ENCODE results near the gene NUP210. TPM values are rescaled to one million over a fixed set of nuclear protein-coding genes. Genes with fewer than 3 reads are reported as not detected.

The NUP210 gene
- total RNA-seq, 1 experiment from 2014 or later, result 0.05 TPM

DNA sequence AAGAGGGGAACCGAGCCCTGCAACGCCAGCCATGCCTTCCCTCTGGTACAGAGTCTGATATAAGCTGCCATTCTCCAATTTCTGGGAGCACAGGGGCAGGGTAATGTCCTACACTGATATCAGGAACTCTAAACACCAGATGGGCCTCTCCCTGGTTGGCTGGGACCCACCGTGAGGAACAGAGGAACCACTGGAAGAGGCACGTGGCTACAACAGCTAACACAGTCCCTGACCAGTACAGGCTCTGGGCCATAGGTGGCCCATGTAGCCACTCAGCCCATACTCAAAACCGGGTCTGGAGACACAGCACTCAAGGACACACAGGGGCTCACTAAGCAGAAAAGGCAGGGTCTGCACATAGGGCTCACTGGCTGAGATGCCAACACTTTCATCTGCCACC lies 13.9 kb downstream of the NUP210 start:
- Histone ChIP-seq H3K9me3 (replicated peaks) (peaks cover 3% of the 10 kb centered on the region; the same call in 1 of the 2 replicates), H3K4me1 (replicated peaks) (no peaks in the 10 kb centered on the region), H3K4me3 (no peak overlapping the region), H3K27ac (no peak overlapping the region), H3K27me3 (replicated peaks) (no peaks in the 10 kb centered on the region), H3K36me3 (no peaks in the 10 kb centered on the region)
- DNase-seq (ENCODE audit: low read depth in 1 of 2, low spot score in 2 of 2), result no peak

DNA sequence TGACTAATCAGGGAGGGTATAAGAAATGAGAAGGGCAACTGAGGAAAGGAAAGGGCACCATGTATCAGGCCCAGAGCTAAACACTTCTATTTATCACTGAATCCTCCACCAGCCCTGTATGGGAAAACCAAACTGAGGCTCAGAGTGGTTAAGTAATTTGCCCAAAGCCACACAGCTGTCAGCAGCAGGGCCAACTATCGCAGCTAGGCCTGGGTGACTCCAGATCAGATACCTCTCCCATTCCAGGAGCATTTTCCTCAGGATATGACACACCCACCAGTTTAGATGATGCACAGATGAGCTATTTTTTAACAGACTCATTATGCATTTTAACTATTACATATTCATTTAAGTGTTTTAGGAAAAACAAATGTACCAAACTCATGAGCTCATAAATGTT lies 14.5 kb downstream of the NUP210 start:
- no peak overlapping the region for H3K27ac ChIP-seq
- no peaks in the 10 kb centered on the region for H3K27me3 ChIP-seq (replicated peaks)
- no peak for DNase-seq (ENCODE audit: low read depth in 1 of 2, low spot score in 2 of 2)

DNA sequence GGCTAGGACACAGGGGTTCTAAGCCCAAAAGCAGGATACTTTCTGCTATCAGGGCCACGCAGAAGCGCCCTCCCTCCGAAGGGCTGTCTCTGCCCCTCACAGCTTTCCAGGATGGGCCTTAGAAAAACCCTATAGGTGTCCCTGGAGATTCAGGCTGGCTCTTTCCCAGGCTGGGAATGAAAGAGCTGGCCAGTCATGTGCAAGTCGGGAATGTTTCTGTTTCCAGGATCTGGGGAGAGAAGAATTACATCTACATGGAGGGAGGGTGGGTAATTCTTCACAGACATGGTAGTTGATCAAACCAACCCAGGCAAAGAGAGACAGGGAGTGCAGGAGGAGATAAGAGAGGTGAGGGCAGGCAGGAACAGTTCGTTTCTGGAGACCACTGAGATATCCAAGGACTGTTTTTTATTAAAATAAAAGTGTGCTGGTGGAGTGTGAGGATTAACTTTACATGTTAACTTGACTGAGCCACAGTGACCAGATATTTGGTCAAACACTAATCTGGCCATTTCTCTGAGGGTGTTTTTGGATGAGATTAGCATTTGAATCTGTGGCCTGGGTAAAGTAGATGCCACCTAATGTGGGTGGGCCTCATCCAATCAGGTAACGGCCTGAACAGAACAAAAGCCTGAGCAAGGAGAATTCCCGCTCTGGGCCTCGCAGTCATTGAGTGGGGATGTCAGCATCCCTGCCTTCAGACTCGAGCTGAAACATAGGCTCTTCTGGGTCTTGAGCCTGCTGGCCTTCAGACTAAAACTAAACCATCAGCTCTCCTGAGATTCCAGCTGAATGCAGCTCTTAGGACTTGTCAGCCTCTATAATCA lies 15.3 kb downstream of the NUP210 start:
- Histone ChIP-seq H3K36me3 (no peaks in the 10 kb centered on the region), H3K9me3 (replicated peaks) (peaks cover 3% of the 10 kb centered on the region; the same call in 1 of the 2 replicates), H3K4me3 (no peak overlapping the region), H3K4me1 (replicated peaks) (no peaks in the 10 kb centered on the region), H3K27ac (no peak overlapping the region), H3K27me3 (replicated peaks) (no peaks in the 10 kb centered on the region)
- no peak for DNase-seq (ENCODE audit: low read depth in 1 of 2, low spot score in 2 of 2)

More for the DNA sequence above, 14.5 kb downstream of the NUP210 start:
- H3K4me3 ChIP-seq, result no peak overlapping the region
- H3K4me1 ChIP-seq (replicated peaks), result no peaks in the 10 kb centered on the region
- H3K9me3 ChIP-seq (replicated peaks), result peaks cover 3% of the 10 kb centered on the region; the same call in 1 of the 2 replicates
- H3K36me3 ChIP-seq, result no peaks in the 10 kb centered on the region

DNA sequence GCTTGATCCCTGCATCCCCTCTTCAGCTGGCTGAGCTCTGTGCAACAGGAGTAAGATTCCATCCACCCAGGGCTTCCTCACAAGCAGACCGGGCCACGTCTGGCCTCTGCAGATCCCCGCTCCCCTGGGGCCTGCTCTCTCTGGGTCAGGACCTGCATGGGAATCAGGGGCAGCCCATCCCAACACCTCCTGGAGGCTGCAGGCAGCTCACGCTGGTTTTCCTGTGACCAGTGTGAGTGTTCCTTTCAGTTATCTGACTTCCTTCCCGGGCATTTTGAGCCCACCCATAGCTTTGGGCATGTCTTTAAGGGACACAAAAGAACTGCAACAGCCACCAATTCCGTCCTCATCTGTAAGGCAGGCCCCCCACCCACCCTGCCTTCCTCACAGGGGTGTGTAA lies 16.3 kb downstream of the NUP210 start:
- no peaks in the 10 kb centered on the region for H3K27me3 ChIP-seq (replicated peaks)
- H3K4me1 ChIP-seq (replicated peaks), result no peaks in the 10 kb centered on the region
- H3K9me3 ChIP-seq (replicated peaks), result peaks cover 3% of the 10 kb centered on the region; the same call in 1 of the 2 replicates
- no peaks in the 10 kb centered on the region for H3K36me3 ChIP-seq
- no peak overlapping the region for H3K27ac ChIP-seq
- H3K4me3 ChIP-seq, result no peak overlapping the region
- no peak for DNase-seq (ENCODE audit: low read depth in 1 of 2, low spot score in 2 of 2)

DNA sequence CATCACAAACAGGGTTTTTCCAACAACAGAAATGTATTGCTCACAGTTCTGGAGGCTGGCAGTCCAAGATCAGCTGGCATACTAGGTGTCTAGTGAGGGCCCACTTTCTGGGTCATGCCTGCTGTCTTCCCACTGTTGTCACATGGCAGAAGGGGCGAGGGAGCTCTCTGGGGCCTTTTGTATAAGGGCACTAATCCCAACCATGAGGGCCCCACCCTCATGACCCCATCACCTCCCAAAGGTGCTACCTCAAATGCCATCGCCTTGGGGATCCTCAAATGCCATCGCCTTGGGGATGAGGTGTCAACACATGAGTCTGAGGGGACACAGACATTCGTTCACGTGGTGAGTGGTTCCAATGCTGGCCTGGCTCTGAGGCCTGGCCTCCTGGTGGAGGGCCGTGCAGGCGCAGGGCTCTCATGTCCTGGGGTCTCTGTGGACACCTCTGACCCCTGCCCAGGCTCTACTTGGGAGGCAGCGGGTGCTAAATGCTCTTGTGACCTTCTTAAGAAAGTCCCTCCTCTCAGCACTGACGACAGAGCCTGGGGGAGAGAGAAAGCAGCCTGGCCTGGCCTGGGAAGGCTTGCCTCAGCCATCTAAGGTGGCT lies 16.8 kb downstream of the NUP210 start:
- Histone ChIP-seq H3K4me3 (no peak overlapping the region), H3K27ac (no peak overlapping the region), H3K27me3 (replicated peaks) (no peaks in the 10 kb centered on the region), H3K9me3 (replicated peaks) (peaks cover 3% of the 10 kb centered on the region; the same call in 1 of the 2 replicates), H3K4me1 (replicated peaks) (no peaks in the 10 kb centered on the region), H3K36me3 (no peaks in the 10 kb centered on the region)
- DNase-seq (ENCODE audit: low read depth in 1 of 2, low spot score in 2 of 2), result no peak

DNA sequence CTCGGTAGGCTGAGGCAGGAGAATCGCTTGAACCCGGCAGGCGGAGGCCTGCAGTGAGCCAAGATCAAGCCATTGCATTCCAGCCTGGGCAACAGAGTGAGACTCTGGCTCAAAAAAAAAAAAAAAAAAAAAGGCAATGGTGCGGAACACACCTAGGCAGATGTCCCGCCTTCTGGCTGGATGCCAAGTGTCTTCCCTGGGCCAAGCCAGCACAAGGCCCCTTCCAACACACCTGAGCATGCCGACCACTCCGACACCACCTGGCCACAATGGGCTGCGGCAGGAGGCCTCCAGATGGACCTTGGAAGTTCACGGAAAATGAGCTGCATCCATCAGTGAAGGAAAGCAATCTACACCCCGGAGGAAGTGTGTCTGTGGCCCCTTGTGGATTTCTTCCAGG lies 19.0 kb downstream of the NUP210 start:
- no peaks in the 10 kb centered on the region for H3K4me1 ChIP-seq (replicated peaks)

DNA sequence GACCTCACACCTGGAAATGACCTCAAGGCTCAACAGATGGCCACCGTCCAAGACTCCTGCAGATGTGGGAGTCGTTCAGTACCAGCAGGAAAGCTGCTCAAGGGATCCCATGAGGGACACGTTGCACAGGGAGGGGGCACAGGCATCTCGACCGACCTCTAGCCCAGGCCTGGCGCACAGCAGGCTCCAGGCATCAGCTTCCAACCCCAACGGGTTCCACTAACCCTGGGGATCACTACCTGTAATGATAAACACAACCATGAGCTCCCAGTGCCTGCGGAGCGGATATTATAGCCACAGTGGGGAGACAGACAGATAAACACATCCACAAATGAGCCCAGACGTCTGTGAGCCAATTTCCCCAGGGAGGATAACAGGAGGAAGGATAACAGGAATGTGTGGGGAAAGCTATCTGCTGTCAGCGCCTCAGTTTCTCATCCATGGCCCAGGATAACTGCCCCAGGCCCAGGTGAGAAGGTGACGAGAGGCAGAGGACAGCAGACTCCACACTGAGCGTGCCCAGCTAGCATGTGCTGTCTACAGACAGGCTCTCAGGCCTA lies 19.9 kb downstream of the NUP210 start:
- no peaks in the 10 kb centered on the region for H3K4me1 ChIP-seq (replicated peaks)
- no peak for DNase-seq (ENCODE audit: low read depth in 1 of 2, low spot score in 2 of 2)
- no peaks in the 10 kb centered on the region for H3K9me3 ChIP-seq (replicated peaks)
- no peaks in the 10 kb centered on the region for H3K27me3 ChIP-seq (replicated peaks)
- no peak overlapping the region for H3K4me3 ChIP-seq
- no peaks in the 10 kb centered on the region for H3K36me3 ChIP-seq
- no peak overlapping the region for H3K27ac ChIP-seq

More for the DNA sequence above, 19.0 kb downstream of the NUP210 start:
- no peak overlapping the region for H3K27ac ChIP-seq
- no peaks in the 10 kb centered on the region for H3K36me3 ChIP-seq
- H3K4me3 ChIP-seq, result no peak overlapping the region
- no peak for DNase-seq (ENCODE audit: low read depth in 1 of 2, low spot score in 2 of 2)
- H3K9me3 ChIP-seq (replicated peaks), result no peaks in the 10 kb centered on the region
- H3K27me3 ChIP-seq (replicated peaks), result no peaks in the 10 kb centered on the region

DNA sequence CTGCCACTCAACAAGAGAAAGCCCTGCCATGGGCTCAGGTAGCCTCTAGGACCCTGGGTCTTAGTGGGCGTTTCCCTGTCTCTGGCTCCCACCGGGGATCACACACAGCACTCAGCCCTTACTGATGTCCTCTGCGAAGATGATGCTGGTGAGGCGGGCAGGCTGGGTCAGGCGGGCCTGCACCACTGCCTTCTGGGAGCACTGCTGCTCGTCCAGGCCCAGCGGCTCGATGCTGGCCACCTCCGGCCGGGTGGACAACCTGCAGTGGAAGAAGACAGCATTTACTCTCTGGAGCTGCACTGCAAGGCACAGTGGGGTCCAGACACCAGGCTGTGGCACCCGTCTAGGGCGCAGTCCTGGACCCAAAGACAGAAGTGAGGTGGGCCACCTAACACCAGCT lies 20.5 kb downstream of the NUP210 start:
- no peak for DNase-seq (ENCODE audit: low read depth in 1 of 2, low spot score in 2 of 2)
- no peaks in the 10 kb centered on the region for H3K9me3 ChIP-seq (replicated peaks)
- H3K27ac ChIP-seq, result no peak overlapping the region
- H3K4me3 ChIP-seq, result no peak overlapping the region
- H3K36me3 ChIP-seq, result no peaks in the 10 kb centered on the region
- H3K4me1 ChIP-seq (replicated peaks), result no peaks in the 10 kb centered on the region
- no peaks in the 10 kb centered on the region for H3K27me3 ChIP-seq (replicated peaks)

DNA sequence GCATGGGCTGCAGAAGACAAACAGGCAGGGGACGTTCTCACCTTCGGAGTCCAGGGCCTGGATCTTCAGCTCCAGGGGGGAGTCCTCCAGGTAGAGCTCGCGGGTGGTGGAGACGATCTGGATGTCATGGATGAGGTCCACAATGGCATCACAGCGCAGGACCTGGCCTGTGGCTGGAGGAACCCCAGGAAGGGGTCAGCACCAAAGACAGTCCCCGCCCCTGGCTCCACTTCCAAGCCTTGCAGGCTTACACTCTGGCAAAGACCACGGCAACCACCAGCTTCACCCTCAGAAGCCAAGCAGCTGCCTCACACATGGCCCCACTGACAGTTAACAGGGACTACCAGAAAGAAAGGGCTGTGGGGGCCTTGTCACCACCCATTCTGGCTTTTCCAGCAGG lies 22.8 kb downstream of the NUP210 start:
- H3K4me1 ChIP-seq (replicated peaks), result no peaks in the 10 kb centered on the region
- DNase-seq (ENCODE audit: low read depth in 1 of 2, low spot score in 2 of 2), result no peak
- no peak overlapping the region for H3K27ac ChIP-seq
- H3K9me3 ChIP-seq (replicated peaks), result no peaks in the 10 kb centered on the region
- H3K27me3 ChIP-seq (replicated peaks), result no peaks in the 10 kb centered on the region
- no peaks in the 10 kb centered on the region for H3K36me3 ChIP-seq
- no peak overlapping the region for H3K4me3 ChIP-seq

DNA sequence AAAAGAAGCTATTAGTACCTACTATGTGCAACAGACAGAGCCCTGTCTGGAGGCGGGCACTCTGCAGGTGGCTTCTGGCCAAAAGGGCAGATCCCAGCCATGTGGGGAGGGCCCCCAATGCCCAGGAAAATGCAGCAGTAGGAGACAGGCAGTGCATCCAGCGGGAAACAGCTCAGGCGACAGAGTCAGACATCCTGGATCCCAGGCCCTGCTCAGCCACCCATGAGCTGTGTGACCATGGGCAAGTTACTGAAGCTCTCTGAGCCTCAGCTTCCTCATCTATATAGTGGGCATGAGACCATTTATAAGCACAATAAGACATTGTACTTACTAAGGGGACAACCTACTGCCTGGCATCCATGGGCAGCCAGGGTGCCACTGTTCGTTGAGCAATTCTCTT lies 25.8 kb downstream of the NUP210 start:
- DNase-seq (ENCODE audit: low read depth in 1 of 2, low spot score in 2 of 2), result no peak
- Histone ChIP-seq H3K36me3 (no peaks in the 10 kb centered on the region), H3K4me1 (replicated peaks) (no peaks in the 10 kb centered on the region), H3K27me3 (replicated peaks) (no peaks in the 10 kb centered on the region), H3K27ac (no peak overlapping the region), H3K9me3 (replicated peaks) (no peaks in the 10 kb centered on the region), H3K4me3 (no peak overlapping the region)

DNA sequence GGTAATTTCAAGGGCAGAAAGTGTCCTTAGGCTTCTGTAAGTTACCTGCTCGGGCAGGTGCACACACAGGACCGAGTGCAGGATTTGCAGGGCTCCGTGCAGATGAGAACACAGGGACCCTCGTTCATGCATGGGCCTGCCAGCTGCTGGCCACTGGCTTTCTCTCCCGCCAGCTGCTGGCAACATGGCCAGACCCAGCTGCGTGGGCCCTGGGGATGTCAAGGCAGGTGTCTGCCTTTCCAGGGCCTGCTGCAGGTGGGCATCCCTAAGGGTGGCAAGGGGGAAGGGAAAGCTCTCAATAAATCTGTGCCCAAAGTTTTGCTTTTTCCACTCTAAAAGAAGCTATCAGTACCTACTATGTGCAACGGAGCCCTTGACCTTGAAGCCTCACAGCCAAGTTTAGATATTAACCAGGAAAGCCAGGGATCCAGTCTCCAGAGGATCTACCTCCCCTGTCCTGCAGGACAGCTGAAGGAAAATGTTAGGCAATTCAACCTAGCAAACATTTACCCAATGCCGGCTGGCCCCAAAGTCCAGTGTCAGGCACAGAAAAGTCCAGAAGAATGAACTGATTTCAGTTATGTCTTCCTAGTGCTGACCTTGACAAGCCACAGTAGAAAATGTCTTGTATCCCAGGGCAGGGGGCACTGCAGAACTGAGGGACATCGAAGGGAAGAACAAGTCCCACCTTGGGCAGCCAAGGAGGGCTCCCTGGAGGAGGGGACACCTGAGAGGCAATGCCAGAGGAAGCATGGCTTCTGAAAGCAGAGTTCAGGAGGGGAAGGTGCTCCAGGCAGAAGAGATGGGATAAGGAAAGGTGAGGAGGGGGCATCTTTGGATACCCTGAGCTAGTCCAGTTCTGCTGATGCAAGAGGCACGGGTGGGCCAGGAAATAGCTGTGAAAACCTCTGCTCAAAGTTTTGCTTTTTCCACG lies 26.4 kb downstream of the NUP210 start:
- H3K36me3 ChIP-seq, result no peaks in the 10 kb centered on the region
- no peak overlapping the region for H3K4me3 ChIP-seq
- H3K4me1 ChIP-seq (replicated peaks), result no peaks in the 10 kb centered on the region
- no peaks in the 10 kb centered on the region for H3K9me3 ChIP-seq (replicated peaks)
- DNase-seq (ENCODE audit: low read depth in 1 of 2, low spot score in 2 of 2), result no peak
- no peaks in the 10 kb centered on the region for H3K27me3 ChIP-seq (replicated peaks)
- no peak overlapping the region for H3K27ac ChIP-seq

DNA sequence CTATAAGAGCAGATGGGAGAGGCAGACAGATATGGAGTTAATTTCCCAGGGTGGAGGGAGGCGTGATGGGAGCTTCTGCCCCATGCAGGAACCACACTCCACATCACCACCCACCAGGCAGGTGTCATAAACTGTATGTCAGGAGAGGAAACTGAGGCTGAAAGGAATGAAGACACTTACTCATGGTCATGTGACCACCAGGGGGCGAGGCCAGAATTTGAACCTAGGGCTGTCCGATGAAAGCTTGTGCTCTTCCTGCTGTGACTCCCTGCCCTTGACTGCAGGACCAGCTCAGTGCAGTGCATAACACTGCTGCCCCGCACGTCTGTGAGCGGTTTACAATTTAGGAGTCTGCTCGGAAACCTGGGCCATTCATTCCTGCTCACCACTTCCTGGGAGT lies 28.8 kb downstream of the NUP210 start:
- no peaks in the 10 kb centered on the region for H3K27me3 ChIP-seq (replicated peaks)
- H3K4me3 ChIP-seq, result no peak overlapping the region
- no peaks in the 10 kb centered on the region for H3K9me3 ChIP-seq (replicated peaks)
- no peak overlapping the region for H3K27ac ChIP-seq
- DNase-seq (ENCODE audit: low read depth in 1 of 2, low spot score in 2 of 2), result no peak
- H3K36me3 ChIP-seq, result no peaks in the 10 kb centered on the region
- no peaks in the 10 kb centered on the region for H3K4me1 ChIP-seq (replicated peaks)

DNA sequence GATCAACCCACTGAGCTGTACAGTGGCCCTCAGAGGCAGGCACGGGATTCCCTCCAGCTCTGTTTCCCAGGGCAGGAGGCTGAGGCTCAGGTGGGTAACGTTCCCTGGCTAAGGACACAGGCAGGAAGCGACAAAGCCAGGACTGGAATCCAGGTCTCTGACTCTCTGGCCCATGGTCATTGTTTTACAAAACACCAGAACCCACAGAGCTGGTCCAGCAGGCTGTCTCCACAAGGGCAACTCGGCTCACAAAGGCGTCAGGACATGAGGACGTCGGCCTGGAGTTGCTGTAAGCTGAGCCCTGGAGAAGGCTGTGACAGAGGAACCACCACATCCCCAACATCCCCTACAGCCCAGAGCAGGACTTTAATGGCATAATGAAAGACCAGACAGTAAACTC lies 30.7 kb downstream of the NUP210 start:
- Histone ChIP-seq H3K36me3 (no peaks in the 10 kb centered on the region), H3K9me3 (replicated peaks) (no peaks in the 10 kb centered on the region), H3K27ac (no peak overlapping the region), H3K27me3 (replicated peaks) (no peaks in the 10 kb centered on the region), H3K4me3 (no peak overlapping the region), H3K4me1 (replicated peaks) (no peaks in the 10 kb centered on the region)
- DNase-seq (ENCODE audit: low read depth in 1 of 2, low spot score in 2 of 2), result no peak
